GM12864 (cell line): ENCODE measurements around the gene MACROD2.

Experiments used
- DNase-seq: peaks from one replicate; pipeline ENCODE4 v3.0.0-alpha.2; 2011; ENCODE audit warnings: low read depth
- H3K4me3 ChIP-seq: 2 replicates; pipeline ENCODE4 v1.5.1; 2011; ENCODE audit warnings: mild to moderate bottlenecking, low read depth, low read length, control low read depth
- TF ChIP-seq, protein P1 (sequence below): IDR thresholded peaks from 2 replicates; pipeline ENCODE4 v1.5.1; 2011; ENCODE audit warnings: low read depth, mild to moderate bottlenecking, moderate library complexity, low read length, control low read depth, inconsistent platforms; ENCODE audit errors: missing control alignments

Gene MACROD2

DNA sequence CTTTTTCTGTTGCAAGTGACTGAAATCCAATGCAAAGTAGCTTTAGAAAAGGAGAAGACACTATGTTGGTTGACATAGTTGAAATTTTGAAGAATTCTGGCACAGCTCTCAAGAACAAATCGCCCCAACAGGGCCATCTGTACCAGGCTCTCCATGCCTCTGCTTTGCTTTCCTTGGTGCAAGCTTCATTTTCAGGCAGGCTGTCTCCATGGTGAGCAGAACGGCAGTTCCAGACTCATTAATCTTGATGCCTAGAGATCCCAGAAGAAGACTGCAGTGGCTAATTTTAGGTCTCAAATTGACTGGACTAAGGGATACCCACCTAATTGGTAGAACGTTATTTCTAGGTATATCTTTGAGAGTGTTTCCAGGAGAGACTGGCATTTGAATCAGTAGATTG, 1292.8 kb downstream of the MACROD2 start:
- TF ChIP-seq, protein P1, sequence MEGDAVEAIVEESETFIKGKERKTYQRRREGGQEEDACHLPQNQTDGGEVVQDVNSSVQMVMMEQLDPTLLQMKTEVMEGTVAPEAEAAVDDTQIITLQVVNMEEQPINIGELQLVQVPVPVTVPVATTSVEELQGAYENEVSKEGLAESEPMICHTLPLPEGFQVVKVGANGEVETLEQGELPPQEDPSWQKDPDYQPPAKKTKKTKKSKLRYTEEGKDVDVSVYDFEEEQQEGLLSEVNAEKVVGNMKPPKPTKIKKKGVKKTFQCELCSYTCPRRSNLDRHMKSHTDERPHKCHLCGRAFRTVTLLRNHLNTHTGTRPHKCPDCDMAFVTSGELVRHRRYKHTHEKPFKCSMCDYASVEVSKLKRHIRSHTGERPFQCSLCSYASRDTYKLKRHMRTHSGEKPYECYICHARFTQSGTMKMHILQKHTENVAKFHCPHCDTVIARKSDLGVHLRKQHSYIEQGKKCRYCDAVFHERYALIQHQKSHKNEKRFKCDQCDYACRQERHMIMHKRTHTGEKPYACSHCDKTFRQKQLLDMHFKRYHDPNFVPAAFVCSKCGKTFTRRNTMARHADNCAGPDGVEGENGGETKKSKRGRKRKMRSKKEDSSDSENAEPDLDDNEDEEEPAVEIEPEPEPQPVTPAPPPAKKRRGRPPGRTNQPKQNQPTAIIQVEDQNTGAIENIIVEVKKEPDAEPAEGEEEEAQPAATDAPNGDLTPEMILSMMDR, result no peak
- DNase-seq, result no peak
- no peak overlapping the region for H3K4me3 ChIP-seq

DNA sequence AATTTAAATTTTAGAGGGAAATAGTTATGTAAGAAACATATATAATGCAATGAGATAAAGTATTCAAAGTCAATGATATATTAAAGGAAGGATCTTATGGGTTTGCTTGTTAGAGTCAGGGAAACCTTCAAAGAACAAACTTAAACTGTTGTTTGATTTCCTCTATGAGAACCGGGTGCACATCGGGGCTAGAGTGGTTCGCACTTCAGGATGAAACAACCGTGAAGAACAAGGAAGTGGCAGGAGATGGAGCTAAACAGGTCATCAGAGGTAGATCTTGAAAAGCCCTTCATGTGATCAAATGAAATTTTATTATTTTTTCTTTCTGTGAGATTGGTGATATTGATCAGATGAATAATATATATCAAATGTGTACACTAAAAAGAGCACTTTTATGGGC, 1294.0 kb downstream of the MACROD2 start:
- TF ChIP-seq, protein P1, result no peak
- no peak for DNase-seq
- H3K4me3 ChIP-seq, result no peak overlapping the region

DNA sequence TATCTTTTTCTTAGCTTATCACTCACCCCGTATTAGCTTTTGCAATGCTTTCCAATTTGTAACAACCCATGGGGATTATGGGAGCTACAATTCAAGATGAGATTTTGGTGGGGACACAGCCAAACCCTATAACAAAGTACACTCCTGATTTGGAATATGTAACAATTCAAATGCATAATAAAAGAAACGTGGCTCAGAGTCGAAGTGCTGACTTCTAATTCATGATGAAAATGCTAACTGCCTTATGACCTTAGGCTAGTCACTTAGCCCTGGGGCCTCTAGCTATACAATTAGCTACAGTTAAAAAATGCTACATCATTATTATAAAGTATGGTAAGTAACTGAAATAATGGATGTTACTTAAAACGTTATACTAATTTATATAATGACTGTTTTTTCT, 1297.1 kb downstream of the MACROD2 start:
- TF ChIP-seq, protein P1, result no peak
- no peak for DNase-seq
- H3K4me3 ChIP-seq, result no peak overlapping the region

DNA sequence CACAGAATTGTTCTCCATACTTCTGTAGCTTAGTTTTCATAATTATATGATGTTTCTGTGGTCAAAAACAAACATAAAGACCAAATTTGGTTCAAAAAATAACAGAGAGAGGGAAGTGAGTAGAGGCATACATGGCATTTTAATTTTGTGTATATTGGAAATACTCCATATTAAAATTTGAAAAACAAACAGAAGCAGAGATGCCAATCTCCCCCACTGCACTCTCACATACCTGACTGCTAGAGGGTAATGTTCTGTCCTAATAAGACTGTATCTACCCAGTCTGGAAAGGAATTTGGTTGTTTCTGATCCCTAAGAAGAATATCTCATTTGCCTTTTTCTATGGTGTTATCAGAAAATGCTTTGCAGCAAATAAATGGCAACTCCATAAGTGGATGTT, 1301.1 kb downstream of the MACROD2 start:
- DNase-seq, result no peak
- TF ChIP-seq, protein P1, result no peak
- H3K4me3 ChIP-seq, result no peak overlapping the region

DNA sequence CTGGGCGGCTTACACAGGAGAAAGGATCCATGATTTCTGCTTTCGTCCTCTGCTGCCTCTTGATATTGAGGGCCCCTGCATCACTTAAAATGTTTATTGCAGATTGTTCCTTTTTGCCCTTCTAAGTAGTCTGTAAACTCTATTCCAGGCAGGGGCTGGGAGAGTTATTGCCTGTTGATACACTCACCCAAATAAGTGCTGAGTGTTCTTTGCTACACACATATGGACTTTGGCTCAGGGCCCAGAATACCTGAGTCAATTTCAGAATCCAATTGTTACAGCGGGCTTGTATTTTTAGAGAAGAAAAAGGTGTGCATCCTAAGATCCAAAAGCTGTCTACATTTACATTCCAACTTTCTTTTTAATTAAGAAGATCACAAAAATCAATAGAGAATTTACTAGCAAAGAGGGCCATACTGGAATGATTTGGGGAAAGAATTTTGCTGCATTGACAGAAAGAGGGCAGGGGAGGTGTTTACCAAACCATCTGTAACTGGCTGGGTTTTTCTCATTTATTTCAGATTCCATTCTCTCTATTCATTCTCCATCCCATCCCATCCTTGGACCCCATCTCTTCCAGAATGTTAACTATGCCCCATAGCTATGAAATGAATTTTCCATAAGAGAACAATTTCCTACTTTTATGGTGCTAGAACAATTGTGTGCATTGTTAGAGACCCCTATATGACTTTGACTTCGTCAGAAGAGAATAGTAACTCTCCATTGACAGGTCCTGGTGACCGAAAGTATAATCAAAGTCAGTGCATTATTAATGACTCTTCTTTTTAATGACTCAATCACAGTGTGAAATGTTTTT, 1302.0 kb downstream of the MACROD2 start:
- H3K4me3 ChIP-seq, result no peak overlapping the region
- TF ChIP-seq, protein P1, result no peak
- DNase-seq, result no peak

DNA sequence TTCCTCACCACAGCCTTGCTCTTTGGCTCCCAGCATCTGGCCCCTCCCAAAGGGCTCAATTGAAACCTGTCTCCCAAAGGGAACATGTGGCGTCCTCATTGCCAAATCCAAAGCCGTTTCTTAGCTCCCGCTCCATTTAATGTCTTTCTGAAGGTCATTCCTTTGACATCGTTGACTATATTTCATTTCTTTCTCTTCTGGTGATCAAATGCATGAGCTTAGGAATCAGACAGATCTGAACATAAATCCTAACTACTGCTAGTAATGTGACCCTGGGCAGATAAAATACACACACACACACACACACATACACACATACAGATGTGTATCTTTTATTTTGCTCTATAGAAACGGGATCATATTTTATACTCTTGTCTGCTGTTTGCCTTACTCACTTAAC, 1306.8 kb downstream of the MACROD2 start:
- no peak overlapping the region for H3K4me3 ChIP-seq

DNA sequence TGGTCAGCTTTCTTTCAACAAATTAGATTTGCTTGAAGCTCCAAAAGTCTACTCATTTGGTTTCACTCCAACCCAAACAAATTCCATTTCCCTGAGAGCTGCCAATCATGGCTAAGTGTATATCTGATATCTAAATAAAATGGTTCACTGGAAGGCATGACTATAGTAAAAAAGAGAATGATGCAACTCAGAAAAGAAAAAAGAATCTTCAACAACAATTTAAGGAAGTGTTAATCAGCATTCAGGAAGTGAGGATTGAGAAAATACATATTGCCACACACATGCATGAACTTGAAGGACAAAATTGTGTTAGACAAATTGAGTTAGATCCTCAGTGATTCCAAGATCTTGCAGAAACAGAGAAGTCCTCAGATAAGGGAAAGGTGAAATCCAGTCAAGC, 1315.0 kb downstream of the MACROD2 start:
- H3K4me3 ChIP-seq, result no peak overlapping the region
- no peak for DNase-seq
- TF ChIP-seq, protein P1, result no peak

More for the DNA sequence above, 1306.8 kb downstream of the MACROD2 start:
- TF ChIP-seq, protein P1, result no peak
- no peak for DNase-seq
